Measurements from ENCODE around the gene UST. TPM values are rescaled to one million over a fixed set of nuclear protein-coding genes. Genes with fewer than 3 reads are reported as not detected.

The UST gene
- total RNA-seq, 2 donors from 2014 or later, result 1.6 to 3.0 TPM

- no peak for DNase-seq (ENCODE audit: low spot score)
- no peak overlapping the region for H3K4me3 Mint-ChIP-seq
- no peaks in the 10 kb centered on the region for H3K27me3 Mint-ChIP-seq
- H3K4me1 Mint-ChIP-seq (ENCODE audit: low read depth in 2 of 2), result peaks cover 0 to 2% of the 10 kb centered on the region in 2 donors
- H3K36me3 Mint-ChIP-seq, result no peaks in the 10 kb centered on the region
- no peaks in the 10 kb centered on the region for H3K9me3 Mint-ChIP-seq
- H3K27ac Mint-ChIP-seq, result no peak overlapping the region
- no peak for ATAC-seq
Observed at GRCh38 chr6:148981515-148981914, 234.7 kb downstream of the UST start.

GRCh38 chr6:148983101-148983761, 236.4 kb downstream of the UST start:
- DNase-seq (ENCODE audit: low spot score) (no peak), ATAC-seq (no peak)
- peaks cover 0 to 7% of the 10 kb centered on the region in 2 donors for H3K4me1 Mint-ChIP-seq (ENCODE audit: low read depth in 2 of 2)
- no peaks in the 10 kb centered on the region for H3K36me3 Mint-ChIP-seq
- H3K4me3 Mint-ChIP-seq, result no peak overlapping the region
- H3K27ac Mint-ChIP-seq, result no peak overlapping the region
- no peaks in the 10 kb centered on the region for H3K27me3 Mint-ChIP-seq
- no peaks in the 10 kb centered on the region for H3K9me3 Mint-ChIP-seq

DNA sequence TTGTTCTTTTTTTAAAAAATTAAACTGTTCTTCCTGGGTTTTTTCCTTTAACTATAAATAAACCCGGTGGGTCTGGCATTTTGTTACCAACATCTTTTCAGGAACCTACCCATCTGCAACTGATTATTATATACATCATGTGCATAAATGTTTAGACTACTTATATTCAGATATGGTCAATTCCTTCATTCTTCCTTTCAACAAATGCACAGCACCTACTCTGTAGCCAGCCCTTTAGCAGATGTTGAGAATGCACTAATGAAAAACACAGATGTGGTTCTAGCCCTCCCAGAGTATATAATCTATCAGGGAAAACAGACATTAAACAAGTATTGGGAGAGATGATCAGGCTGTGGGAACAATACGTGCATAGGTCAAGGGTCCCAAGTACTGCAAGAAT, 237.1 kb downstream of the UST start:
- no peak overlapping the region for H3K27ac Mint-ChIP-seq
- H3K36me3 Mint-ChIP-seq, result no peaks in the 10 kb centered on the region
- ATAC-seq (no peak), DNase-seq (ENCODE audit: low spot score) (no peak)
- H3K9me3 Mint-ChIP-seq, result no peaks in the 10 kb centered on the region
- H3K27me3 Mint-ChIP-seq, result no peaks in the 10 kb centered on the region
- H3K4me3 Mint-ChIP-seq, result no peak overlapping the region
- peaks cover 0 to 7% of the 10 kb centered on the region in 2 donors for H3K4me1 Mint-ChIP-seq (ENCODE audit: low read depth in 2 of 2)

- Mint-ChIP-seq H3K9me3 (no peaks in the 10 kb centered on the region), H3K27me3 (no peaks in the 10 kb centered on the region), H3K4me3 (no peak overlapping the region), H3K36me3 (no peaks in the 10 kb centered on the region), H3K27ac (no peak overlapping the region), H3K4me1 (ENCODE audit: low read depth in 2 of 2) (peaks cover 0 to 10% of the 10 kb centered on the region in 2 donors)
- ATAC-seq (no peak), DNase-seq (ENCODE audit: low spot score) (no peak)
Observed at GRCh38 chr6:148984531-148985056, 237.8 kb downstream of the UST start.

GRCh38 chr6:148985499-148985898, 238.7 kb downstream of the UST start:
- H3K36me3 Mint-ChIP-seq, result no peaks in the 10 kb centered on the region
- no peak for DNase-seq (ENCODE audit: low spot score)
- H3K9me3 Mint-ChIP-seq, result no peaks in the 10 kb centered on the region
- H3K4me3 Mint-ChIP-seq, result no peak overlapping the region
- no peak overlapping the region for H3K27ac Mint-ChIP-seq
- ATAC-seq, result no peak
- H3K4me1 Mint-ChIP-seq (ENCODE audit: low read depth in 2 of 2), result peaks cover 0 to 10% of the 10 kb centered on the region in 2 donors
- H3K27me3 Mint-ChIP-seq, result no peaks in the 10 kb centered on the region

DNA sequence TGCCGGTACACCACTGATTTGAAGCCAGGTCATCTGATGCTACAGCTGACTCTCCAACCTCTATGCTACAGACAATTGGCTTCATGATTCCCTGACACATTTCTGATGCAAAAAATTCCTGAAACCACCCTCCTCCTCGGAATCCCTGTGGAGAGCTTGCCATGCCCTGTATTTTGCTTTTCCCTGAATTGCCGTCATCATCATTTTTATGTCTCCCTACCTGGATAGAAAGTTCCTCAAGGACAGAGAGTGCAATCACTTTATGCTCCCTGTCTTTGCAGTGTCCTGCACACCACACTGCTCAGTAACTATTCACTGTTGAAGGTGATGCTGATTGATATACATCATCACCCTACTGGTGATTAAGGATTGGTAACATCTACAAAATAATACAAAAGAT, 239.8 kb downstream of the UST start:
- Mint-ChIP-seq H3K4me3 (no peak overlapping the region), H3K9me3 (no peaks in the 10 kb centered on the region), H3K27me3 (no peaks in the 10 kb centered on the region), H3K4me1 (ENCODE audit: low read depth in 2 of 2) (peaks cover 0 to 8% of the 10 kb centered on the region in 2 donors), H3K27ac (no peak overlapping the region), H3K36me3 (no peaks in the 10 kb centered on the region)
- ATAC-seq (no peak), DNase-seq (ENCODE audit: low spot score) (no peak)

GRCh38 chr6:148987982-148988381, 241.2 kb downstream of the UST start:
- ATAC-seq, result no peak
- H3K36me3 Mint-ChIP-seq, result no peaks in the 10 kb centered on the region
- H3K27me3 Mint-ChIP-seq, result no peaks in the 10 kb centered on the region
- DNase-seq (ENCODE audit: low spot score), result no peak
- H3K27ac Mint-ChIP-seq, result no peak overlapping the region
- H3K4me3 Mint-ChIP-seq, result no peak overlapping the region
- no peaks in the 10 kb centered on the region for H3K9me3 Mint-ChIP-seq
- peaks cover 0 to 8% of the 10 kb centered on the region in 2 donors for H3K4me1 Mint-ChIP-seq (ENCODE audit: low read depth in 2 of 2)

GRCh38 chr6:148989585-148989984, 242.8 kb downstream of the UST start:
- ATAC-seq (no peak), DNase-seq (ENCODE audit: low spot score) (no peak)
- Mint-ChIP-seq H3K4me3 (no peak overlapping the region), H3K27me3 (no peaks in the 10 kb centered on the region), H3K4me1 (ENCODE audit: low read depth in 2 of 2) (peaks cover 0 to 8% of the 10 kb centered on the region in 2 donors), H3K27ac (no peak overlapping the region), H3K9me3 (no peaks in the 10 kb centered on the region), H3K36me3 (peaks cover 3% of the 10 kb centered on the region)

- peaks cover 0 to 8% of the 10 kb centered on the region in 2 donors for H3K4me1 Mint-ChIP-seq (ENCODE audit: low read depth in 2 of 2)
- H3K27me3 Mint-ChIP-seq, result no peaks in the 10 kb centered on the region
- no peak for ATAC-seq
- no peak overlapping the region for H3K4me3 Mint-ChIP-seq
- DNase-seq (ENCODE audit: low spot score), result no peak
- H3K9me3 Mint-ChIP-seq, result no peaks in the 10 kb centered on the region
- peaks cover 6% of the 10 kb centered on the region for H3K36me3 Mint-ChIP-seq
- no peak overlapping the region for H3K27ac Mint-ChIP-seq
Observed at GRCh38 chr6:148990403-148990802, 243.6 kb downstream of the UST start.

- H3K4me1 Mint-ChIP-seq (ENCODE audit: low read depth in 2 of 2), result peaks cover 26 to 29% of the 10 kb centered on the region in 2 donors
- no peaks in the 10 kb centered on the region for H3K27me3 Mint-ChIP-seq
- peaks cover 2% of the 10 kb centered on the region for H3K9me3 Mint-ChIP-seq
- H3K27ac Mint-ChIP-seq, result peak overlapping the region in 1 of 2 donors; percentile 4
- DNase-seq (ENCODE audit: low spot score) (no peak), ATAC-seq (no peak)
- H3K36me3 Mint-ChIP-seq, result peaks cover 18% of the 10 kb centered on the region
- H3K4me3 Mint-ChIP-seq, result no peak overlapping the region
Observed at GRCh38 chr6:148996815-148997214, 250.0 kb downstream of the UST start.

GRCh38 chr6:148997865-148998264, 251.0 kb downstream of the UST start:
- H3K4me3 Mint-ChIP-seq, result no peak overlapping the region
- peaks cover 26 to 29% of the 10 kb centered on the region in 2 donors for H3K4me1 Mint-ChIP-seq (ENCODE audit: low read depth in 2 of 2)
- DNase-seq (ENCODE audit: low spot score), result no peak
- no peak for ATAC-seq
- peaks cover 2% of the 10 kb centered on the region for H3K9me3 Mint-ChIP-seq
- H3K27me3 Mint-ChIP-seq, result no peaks in the 10 kb centered on the region
- H3K27ac Mint-ChIP-seq, result no peak overlapping the region
- H3K36me3 Mint-ChIP-seq, result peaks cover 18% of the 10 kb centered on the region

DNA sequence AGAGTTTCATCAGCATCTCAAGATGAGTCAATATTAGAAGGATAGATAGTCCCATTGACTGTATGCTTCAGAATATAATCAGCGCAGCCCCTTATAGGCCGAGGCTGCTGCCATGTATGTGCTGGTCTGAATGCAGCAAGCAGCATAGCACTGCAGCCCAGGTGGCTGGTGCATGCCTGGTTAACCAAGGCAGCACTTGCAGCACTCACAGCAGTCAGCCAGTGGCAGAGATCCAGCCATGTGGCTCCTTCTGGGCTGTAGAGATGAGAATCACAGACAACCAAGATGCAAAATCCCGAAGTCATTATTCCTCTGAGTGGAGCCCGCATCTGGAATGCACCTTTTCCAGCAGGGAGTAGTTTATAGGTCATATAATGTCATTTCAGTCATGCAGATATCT, 251.9 kb downstream of the UST start:
- DNase-seq (ENCODE audit: low spot score) (no peak), ATAC-seq (no peak)
- peak overlapping the region in 1 of 2 donors; percentile 34 for H3K27ac Mint-ChIP-seq
- H3K9me3 Mint-ChIP-seq, result peaks cover 2% of the 10 kb centered on the region
- H3K4me1 Mint-ChIP-seq (ENCODE audit: low read depth in 2 of 2), result peaks cover 26 to 29% of the 10 kb centered on the region in 2 donors
- H3K36me3 Mint-ChIP-seq, result peaks cover 18% of the 10 kb centered on the region
- H3K27me3 Mint-ChIP-seq, result no peaks in the 10 kb centered on the region
- H3K4me3 Mint-ChIP-seq, result no peak overlapping the region

GRCh38 chr6:148999501-148999900, 252.7 kb downstream of the UST start:
- DNase-seq (ENCODE audit: low spot score), result no peak
- no peak for ATAC-seq
- Mint-ChIP-seq H3K36me3 (peaks cover 16% of the 10 kb centered on the region), H3K4me1 (ENCODE audit: low read depth in 2 of 2) (peaks cover 29 to 30% of the 10 kb centered on the region in 2 donors), H3K27me3 (no peaks in the 10 kb centered on the region), H3K4me3 (peak overlapping the region; percentile 85), H3K27ac (peak overlapping the region in 1 of 2 donors; percentile 54), H3K9me3 (peaks cover 2% of the 10 kb centered on the region)

GRCh38 chr6:148999929-149000468, 253.2 kb downstream of the UST start:
- peak overlapping the region; percentile 54 to 76 for H3K27ac Mint-ChIP-seq

More at GRCh38 chr6:148999929-149000468, 253.2 kb downstream of the UST start:
- Mint-ChIP-seq H3K27me3 (no peaks in the 10 kb centered on the region), H3K4me1 (ENCODE audit: low read depth in 2 of 2) (peaks cover 29 to 30% of the 10 kb centered on the region in 2 donors), H3K4me3 (peak overlapping the region; percentile 85), H3K36me3 (peaks cover 12% of the 10 kb centered on the region), H3K9me3 (peaks cover 2% of the 10 kb centered on the region)
- ATAC-seq, result peak; percentile 90 to 91
- peak; percentile 64 for DNase-seq (ENCODE audit: low spot score)

Data from natural killer cell treated with Interleukin-12 subunit alpha and Interleukin-12 subunit beta and Interleukin-15 and Interleukin-18, amount 100 ng/mL, for 72 hours (primary cell).